Hepatocyte (in vitro differentiated cells): ENCODE measurements around the gene SLC17A7.

Source experiments
- EZH2 ChIP-seq: fragments of 200-600 bp; sonication (generic); IDR thresholded peaks from 2 replicates; pipeline ENCODE4 v1.6.1; 2016; ENCODE audit warnings: antibody characterized with exemption, mild to moderate bottlenecking, borderline replicate concordance
- TF ChIP-seq, protein P1 (sequence below): fragments of 200-600 bp; sonication (generic); IDR thresholded peaks from 2 replicates; pipeline ENCODE4 v1.5.1; 2016; ENCODE audit warnings: antibody characterized with exemption, mild to moderate bottlenecking; ENCODE audit not compliant: poor library complexity

DNA sequence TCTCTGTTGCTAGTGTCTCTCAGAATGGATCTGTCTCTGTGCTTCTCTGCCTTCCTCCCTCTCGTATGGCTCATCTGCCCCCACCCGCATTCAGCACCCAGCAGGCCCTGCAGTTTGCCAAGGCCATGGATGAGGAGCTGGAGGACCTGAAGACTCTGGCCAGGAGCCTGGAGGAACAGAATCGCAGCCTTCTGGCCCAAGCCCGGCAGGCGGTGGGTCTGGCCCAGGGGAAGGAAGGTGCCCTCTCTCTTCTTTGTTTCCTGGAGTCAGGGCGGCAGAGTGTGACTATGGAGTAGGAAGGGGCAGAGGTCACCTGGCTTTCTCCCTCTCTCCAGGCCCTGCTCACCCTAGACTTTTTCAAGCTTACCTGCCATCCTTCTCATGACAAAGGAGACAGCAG is 42.4 kb downstream of the SLC17A7 start:
- TF ChIP-seq EZH2: no peak
- TF ChIP-seq, protein P1, sequence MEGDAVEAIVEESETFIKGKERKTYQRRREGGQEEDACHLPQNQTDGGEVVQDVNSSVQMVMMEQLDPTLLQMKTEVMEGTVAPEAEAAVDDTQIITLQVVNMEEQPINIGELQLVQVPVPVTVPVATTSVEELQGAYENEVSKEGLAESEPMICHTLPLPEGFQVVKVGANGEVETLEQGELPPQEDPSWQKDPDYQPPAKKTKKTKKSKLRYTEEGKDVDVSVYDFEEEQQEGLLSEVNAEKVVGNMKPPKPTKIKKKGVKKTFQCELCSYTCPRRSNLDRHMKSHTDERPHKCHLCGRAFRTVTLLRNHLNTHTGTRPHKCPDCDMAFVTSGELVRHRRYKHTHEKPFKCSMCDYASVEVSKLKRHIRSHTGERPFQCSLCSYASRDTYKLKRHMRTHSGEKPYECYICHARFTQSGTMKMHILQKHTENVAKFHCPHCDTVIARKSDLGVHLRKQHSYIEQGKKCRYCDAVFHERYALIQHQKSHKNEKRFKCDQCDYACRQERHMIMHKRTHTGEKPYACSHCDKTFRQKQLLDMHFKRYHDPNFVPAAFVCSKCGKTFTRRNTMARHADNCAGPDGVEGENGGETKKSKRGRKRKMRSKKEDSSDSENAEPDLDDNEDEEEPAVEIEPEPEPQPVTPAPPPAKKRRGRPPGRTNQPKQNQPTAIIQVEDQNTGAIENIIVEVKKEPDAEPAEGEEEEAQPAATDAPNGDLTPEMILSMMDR: no peak
